Endothelial cell (in vitro differentiated cells): ENCODE results near the gene NLRC5. TPM values are rescaled to one million over a fixed set of nuclear protein-coding genes. Genes with fewer than 3 reads are reported as not detected.

Experiments used
- DNase-seq: peaks from one replicate; pipeline ENCODE4 v3.0.0; 2021; ENCODE audit warnings: low spot score
- H3K27ac Mint-ChIP-seq: one replicate; pipeline ENCODE4 v1.8.0; 2021; ENCODE audit warnings: mixed read lengths, inconsistent platforms; ENCODE audit not compliant: unreplicated experiment
- H3K27me3 Mint-ChIP-seq: one replicate; pipeline ENCODE4 v1.8.0; 2021; ENCODE audit warnings: mild to moderate bottlenecking, moderate library complexity, mixed read lengths, inconsistent platforms; ENCODE audit not compliant: unreplicated experiment
- H3K36me3 Mint-ChIP-seq: one replicate; pipeline ENCODE4 v1.8.0; 2021; ENCODE audit warnings: mild to moderate bottlenecking, low read depth, mixed read lengths, inconsistent platforms; ENCODE audit not compliant: unreplicated experiment
- H3K4me1 Mint-ChIP-seq: one replicate; pipeline ENCODE4 v1.8.0; 2021; ENCODE audit warnings: mild to moderate bottlenecking, mixed read lengths, inconsistent platforms; ENCODE audit not compliant: unreplicated experiment
- H3K4me3 Mint-ChIP-seq: one replicate; pipeline ENCODE4 v1.8.0; 2021; ENCODE audit warnings: mild to moderate bottlenecking, mixed read lengths, inconsistent platforms; ENCODE audit not compliant: unreplicated experiment
- H3K9me3 Mint-ChIP-seq: one replicate; pipeline ENCODE4 v1.8.0; 2021; ENCODE audit warnings: mixed read lengths, inconsistent platforms; ENCODE audit not compliant: unreplicated experiment
- total RNA-seq: library from RNA; stranded (reverse); fragmentation: NEBNext Ultra II Directional; extraction: Animal tissue kit (Norgen Biotek cat#: 25700); gene quantifications from one replicate; pipeline ENCODE4 v1.2.1, GENCODE V29; 2021; ENCODE audit not compliant: unreplicated experiment
- TF ChIP-seq, protein P1 (sequence below): fragments of 200-600 bp; sonication (generic); IDR thresholded peaks from one replicate; pipeline ENCODE4 v1.5.0; 2021; ENCODE audit warnings: antibody characterized with exemption; ENCODE audit not compliant: unreplicated experiment

NLRC5 gene
- total RNA-seq, 1 donor from 2014 or later: 2.4 TPM

- H3K9me3 Mint-ChIP-seq: no peaks in the 10 kb centered on the region
- peaks cover 8% of the 10 kb centered on the region for H3K4me1 Mint-ChIP-seq
- no peak overlapping the region for H3K4me3 Mint-ChIP-seq
- H3K27ac Mint-ChIP-seq: no peak overlapping the region
- TF ChIP-seq, protein P1, sequence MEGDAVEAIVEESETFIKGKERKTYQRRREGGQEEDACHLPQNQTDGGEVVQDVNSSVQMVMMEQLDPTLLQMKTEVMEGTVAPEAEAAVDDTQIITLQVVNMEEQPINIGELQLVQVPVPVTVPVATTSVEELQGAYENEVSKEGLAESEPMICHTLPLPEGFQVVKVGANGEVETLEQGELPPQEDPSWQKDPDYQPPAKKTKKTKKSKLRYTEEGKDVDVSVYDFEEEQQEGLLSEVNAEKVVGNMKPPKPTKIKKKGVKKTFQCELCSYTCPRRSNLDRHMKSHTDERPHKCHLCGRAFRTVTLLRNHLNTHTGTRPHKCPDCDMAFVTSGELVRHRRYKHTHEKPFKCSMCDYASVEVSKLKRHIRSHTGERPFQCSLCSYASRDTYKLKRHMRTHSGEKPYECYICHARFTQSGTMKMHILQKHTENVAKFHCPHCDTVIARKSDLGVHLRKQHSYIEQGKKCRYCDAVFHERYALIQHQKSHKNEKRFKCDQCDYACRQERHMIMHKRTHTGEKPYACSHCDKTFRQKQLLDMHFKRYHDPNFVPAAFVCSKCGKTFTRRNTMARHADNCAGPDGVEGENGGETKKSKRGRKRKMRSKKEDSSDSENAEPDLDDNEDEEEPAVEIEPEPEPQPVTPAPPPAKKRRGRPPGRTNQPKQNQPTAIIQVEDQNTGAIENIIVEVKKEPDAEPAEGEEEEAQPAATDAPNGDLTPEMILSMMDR: no peak
- peaks cover 6% of the 10 kb centered on the region for H3K27me3 Mint-ChIP-seq
- DNase-seq: no peak
- no peaks in the 10 kb centered on the region for H3K36me3 Mint-ChIP-seq
Observed at GRCh38 chr16:56993204-56993603, 3.8 kb downstream of the NLRC5 start.

DNA sequence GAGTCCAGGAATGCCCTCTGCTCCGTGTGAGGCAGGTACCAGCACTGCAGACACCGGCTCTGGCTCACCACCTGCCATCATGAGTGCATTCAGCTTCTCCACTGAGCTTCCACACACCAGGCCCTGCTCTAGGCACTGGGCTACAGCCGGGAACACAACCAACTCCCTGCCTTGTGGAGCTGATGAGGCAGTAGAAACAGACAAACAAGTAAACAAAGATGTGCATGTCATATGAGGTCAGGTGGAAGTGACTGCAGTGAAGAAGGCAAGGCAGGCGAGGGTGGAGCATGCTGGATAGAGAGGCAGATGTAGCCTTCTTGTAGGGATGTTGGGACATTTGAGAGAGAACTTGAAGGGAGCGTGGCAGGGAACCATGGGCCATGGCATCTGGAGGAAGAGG lies 5.0 kb downstream of the NLRC5 start:
- peaks cover 6% of the 10 kb centered on the region for H3K27me3 Mint-ChIP-seq
- no peak for DNase-seq
- peaks cover 8% of the 10 kb centered on the region for H3K4me1 Mint-ChIP-seq
- TF ChIP-seq, protein P1: no peak
- no peak overlapping the region for H3K27ac Mint-ChIP-seq
- H3K9me3 Mint-ChIP-seq: no peaks in the 10 kb centered on the region
- H3K4me3 Mint-ChIP-seq: no peak overlapping the region
- no peaks in the 10 kb centered on the region for H3K36me3 Mint-ChIP-seq

DNA sequence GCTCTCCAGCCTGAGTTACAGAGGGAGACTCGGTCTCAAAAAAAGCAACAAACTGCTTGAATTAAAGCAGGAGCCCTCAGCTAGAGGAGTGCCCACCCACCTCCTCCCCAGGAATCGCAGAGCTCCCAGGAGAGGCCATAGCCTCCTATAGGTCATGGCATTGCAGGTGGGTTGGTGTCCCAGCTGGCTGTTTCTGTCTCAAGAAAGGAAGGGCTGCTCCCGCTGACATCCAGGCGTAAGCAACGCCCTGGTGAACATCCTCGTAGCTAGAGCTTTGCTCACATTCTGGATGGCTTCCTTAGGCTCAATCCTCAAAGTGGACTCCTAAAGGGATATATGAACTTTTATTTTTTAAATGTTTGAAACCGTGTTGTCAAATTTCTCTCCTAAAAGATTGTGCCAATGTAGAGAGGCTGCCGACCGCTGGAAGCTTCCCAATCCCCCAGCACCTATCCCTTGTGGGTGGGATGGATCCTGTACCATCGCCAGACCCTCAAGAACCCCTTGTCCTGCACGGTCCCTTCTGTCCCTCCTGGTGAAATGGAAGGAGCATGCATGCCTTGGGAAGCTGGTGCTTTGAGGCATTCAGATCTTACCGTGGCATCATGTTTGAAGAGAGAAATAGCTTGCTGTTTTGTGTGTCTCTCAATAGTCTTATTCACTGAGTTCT lies 5.9 kb downstream of the NLRC5 start:
- no peak for DNase-seq
- no peak overlapping the region for H3K4me3 Mint-ChIP-seq
- H3K27ac Mint-ChIP-seq: no peak overlapping the region
- H3K4me1 Mint-ChIP-seq: no peaks in the 10 kb centered on the region
- no peaks in the 10 kb centered on the region for H3K9me3 Mint-ChIP-seq
- H3K36me3 Mint-ChIP-seq: no peaks in the 10 kb centered on the region
- TF ChIP-seq, protein P1: no peak
- H3K27me3 Mint-ChIP-seq: peaks cover under 1% of the 10 kb centered on the region

DNA sequence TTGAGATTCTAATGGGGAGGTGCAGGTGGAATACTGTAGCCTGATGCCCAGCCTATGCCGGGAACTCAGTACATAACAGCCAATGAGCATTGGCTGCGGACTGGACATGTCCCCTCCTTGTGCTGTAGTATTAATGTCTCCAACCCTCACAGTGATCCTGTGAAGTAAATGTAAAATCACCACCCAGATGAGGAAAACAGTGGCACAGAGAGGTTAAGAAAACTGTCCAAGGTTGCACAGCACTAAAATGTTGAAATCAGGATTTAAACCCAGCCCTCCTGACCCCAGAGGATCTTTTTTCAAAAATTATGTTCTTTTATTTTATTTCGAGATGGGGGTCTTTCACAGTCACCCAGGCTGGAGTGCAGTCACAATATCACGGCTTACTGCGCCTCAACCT lies 7.9 kb downstream of the NLRC5 start:
- TF ChIP-seq, protein P1: no peak
- no peaks in the 10 kb centered on the region for H3K9me3 Mint-ChIP-seq
- DNase-seq: no peak
- H3K4me1 Mint-ChIP-seq: peaks cover 4% of the 10 kb centered on the region
- H3K36me3 Mint-ChIP-seq: no peaks in the 10 kb centered on the region
- H3K4me3 Mint-ChIP-seq: no peak overlapping the region
- peaks cover 2% of the 10 kb centered on the region for H3K27me3 Mint-ChIP-seq
- H3K27ac Mint-ChIP-seq: no peak overlapping the region

GRCh38 chr16:56997931-56998330 lies 8.6 kb downstream of the NLRC5 start:
- TF ChIP-seq, protein P1: no peak
- DNase-seq: no peak
- peaks cover 4% of the 10 kb centered on the region for H3K4me1 Mint-ChIP-seq
- no peaks in the 10 kb centered on the region for H3K36me3 Mint-ChIP-seq
- H3K27ac Mint-ChIP-seq: no peak overlapping the region
- peaks cover 2% of the 10 kb centered on the region for H3K27me3 Mint-ChIP-seq
- H3K9me3 Mint-ChIP-seq: no peaks in the 10 kb centered on the region
- H3K4me3 Mint-ChIP-seq: no peak overlapping the region
